Activated CD4-positive, alpha-beta T cell treated with anti-CD3 and anti-CD28 coated beads for 24 hours (primary cell): ENCODE data around the gene CDC42EP3.

Experiments
- DNase-seq, 2 donors: peaks; one replicate each; pipeline ENCODE4 v3.0.0-alpha.2; 2020; ENCODE audit warnings: low read depth in 2 of 2

Gene CDC42EP3

DNA sequence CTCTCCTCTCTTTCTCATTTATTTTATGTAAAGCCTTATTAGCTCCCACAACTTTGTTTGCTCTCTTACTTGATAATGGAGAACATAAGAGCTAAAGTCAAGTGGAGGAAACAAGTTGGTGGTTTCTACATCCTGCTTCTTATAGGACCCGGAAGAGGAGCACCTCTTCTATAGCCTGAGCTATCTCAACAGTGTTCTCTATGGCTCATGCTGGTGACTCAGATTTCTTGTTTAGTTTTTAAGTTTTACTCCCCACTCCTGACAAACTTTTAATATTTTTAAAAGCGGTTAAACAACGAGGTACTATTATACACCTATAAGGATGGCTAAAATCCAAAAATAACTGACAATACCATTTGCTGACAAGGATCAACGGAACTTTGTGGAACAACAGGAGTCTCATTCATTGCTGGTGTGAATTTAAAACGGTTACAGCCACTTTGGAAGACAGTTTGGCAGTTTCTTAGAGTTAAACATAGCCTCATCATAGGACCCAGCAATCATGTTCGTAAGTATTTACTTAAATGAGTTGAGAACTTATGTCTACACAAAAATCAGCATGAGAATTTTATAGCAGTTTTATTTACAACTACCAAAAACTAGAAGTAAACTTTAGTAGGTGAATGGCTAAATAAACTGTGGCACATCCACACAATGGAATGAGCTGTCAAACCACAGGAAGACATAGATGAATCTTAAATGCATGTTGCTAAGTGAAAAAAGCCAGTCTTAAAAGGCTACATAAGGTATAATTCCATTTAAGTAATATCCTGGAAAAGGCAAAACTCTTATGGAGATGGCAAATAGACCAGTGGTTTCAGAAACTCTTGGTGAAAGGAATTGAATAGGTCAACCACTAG lies 12.7 kb upstream of the CDC42EP3 start:
- no peak for DNase-seq

DNA sequence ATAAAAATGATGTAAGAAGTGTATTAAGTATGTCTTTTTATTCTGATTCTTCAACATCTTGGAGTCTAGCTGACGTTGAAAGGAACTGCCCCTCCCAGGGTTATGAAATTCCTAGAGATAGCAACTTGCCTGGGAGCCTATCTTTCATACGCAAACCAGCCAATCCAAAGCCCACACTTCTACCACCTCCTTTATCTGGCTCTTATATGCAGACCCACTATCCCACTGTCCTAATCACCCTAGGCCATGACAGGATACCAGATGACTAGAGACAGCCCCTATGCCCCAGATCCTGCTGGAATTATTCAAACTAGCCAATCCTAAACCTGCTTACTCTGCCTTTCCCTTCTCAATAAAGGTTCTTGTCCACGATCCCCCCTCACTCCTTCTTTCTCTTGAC lies 11.8 kb upstream of the CDC42EP3 start:
- DNase-seq = no peak

DNA sequence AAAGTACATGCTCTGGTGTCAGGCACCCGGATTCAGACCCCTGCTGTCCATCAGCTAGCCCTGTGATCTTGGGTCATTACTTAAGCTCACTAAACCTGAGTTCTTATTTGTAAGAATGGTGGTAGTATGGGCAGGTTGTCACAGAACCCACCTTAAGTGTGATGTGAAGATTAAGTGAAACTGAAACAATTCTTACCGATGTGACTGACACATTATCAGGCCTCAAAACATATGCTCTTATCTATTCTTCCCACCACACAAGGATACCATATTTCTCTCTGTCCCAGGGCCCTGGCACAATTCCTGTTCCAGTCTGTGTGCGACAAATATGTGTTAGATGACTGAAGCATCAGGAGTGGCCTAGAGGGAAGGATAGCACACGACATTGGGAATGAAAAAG lies 11.0 kb upstream of the CDC42EP3 start:
- DNase-seq = no peak

DNA sequence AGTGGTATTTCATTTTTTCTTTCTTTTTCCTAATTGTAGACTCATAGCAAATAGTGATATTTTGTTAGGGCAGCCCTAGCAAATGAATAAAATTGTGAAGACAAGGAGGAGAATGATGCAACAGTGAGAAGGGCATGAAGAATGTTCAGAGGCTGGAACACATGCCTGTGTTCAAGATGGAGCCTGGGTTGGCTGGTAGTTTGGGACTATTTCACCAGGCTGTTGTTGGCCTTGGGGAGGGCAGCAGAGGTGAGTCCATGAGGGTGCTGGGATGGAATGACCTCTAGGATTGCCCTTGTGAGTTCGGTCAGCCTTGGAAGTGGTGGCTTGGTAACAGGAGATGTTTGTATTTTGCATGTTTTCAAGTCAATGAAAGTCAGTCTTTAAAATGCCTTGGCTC lies 10.1 kb upstream of the CDC42EP3 start:
- no peak for DNase-seq

DNA sequence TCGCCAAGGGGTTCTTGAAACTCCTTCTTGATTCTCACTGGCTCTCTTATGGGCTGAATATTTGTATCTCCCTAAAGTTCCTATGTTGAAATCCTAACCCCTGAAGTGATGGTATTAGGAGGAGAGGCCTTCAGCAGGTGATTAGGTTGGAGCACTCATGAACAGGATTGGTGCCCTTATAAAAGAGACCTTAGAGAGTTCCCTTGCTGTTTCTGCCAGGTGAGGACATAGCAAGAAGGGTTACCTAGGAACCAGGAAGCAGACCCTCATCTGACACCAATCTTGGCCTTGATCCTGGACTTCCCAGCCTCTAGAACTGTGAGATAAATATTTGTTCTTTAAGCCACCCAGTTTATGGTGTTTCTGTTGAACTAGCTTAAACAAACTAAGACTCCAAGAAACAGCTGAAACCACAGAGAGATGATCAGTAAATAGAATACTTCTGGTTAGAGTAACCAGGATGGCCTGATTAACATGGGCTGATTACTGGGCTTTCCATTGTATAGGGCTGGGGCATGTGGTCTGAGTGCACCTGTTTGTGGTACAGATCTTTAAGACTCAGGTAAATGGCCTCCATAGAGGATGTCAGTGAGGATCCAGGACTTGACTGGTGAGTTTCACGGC lies 7.7 kb upstream of the CDC42EP3 start:
- DNase-seq = no peak

DNA sequence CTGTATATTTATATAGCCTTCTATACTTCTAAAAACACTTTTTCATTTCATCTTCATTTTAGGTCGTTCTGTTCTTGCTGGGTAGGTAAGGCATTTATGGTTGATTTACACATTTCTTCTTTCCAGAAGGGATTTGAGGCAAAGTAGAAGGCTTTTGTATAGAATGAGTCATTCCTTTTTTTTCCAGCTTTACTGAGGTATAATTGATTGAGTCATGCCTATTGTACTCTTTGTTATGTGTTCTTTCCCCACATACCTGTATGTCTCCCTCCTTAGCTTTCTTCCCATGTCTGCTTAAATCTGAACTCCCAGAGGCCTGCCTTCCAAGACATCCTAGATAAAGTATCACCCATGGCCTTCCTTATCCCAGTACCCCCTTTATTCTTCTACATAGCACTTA lies 4.8 kb upstream of the CDC42EP3 start:
- DNase-seq = no peak

DNA sequence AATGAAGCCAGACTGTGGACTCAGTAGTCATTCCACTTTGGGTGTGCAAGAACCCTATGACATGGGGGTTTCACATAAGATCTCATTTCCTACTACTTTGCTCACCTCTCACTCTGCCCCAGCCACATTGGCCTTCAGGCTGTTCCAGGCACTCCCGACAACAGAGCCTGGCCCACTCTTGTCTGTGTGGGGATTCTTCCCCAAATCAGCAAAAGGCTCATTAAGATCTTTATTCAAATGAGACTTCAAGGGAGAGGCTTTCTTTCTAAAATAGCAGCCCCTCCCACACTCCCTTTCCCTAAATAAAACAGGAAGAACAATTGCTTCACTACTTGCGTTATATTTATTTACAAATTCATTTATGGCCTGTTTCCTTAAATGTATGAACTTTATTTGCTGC lies 3.5 kb upstream of the CDC42EP3 start:
- DNase-seq = no peak

DNA sequence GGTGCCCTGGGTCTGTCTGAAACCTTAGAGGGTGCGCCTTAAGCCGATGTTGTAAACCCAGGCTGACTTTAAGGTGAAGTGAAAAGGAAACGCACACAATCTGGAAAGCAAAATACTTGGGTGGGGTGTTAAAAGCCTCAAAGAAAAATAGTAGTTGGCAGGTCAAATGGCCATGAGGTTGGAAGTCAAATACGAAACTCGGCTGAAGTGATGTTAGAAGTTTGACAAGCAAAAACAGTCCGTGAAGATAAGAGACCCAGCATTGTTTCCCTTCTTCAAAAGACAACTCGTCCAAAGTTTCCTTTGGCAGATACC lies 1.4 kb upstream of the CDC42EP3 start:
- no peak for DNase-seq

DNA sequence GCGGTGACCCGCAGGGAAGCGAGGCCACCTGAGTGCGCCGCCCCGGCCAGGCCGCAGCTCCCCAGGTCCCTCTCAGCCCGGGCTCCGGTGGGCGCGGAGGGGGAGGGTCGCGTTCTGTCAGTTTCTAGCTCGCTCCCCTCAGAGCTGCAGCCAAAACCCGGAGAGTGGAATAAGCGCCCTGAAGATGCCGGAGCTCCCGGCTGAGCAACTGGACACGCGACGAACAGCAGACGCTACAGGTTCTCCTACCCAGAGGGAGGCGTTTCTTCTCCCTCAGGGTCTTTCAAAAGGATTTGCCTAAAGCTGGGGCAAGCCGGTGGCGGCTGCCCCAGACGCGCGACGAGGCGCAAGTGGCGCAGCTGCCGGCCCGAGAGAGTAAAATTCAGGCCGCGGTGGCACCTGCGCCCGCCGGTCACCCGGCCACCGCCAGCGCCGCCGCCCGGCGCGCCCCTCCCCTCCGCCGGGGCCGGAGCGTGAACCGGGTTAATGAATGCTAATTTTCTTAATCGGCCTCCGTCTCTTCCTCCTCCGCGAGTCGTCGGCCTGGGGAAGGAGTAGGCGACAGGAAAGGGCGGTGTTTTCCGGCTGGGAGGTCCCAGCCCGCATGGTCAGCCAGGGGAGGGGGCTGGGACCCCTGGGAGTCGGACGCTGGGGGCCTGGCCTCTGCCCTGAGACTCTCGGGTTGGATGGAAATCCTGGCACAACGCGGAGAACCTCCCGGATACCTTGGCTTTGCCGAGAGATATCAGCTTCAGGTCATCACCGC lies 845 bp upstream of the CDC42EP3 start:
- DNase-seq = peak; percentile 50 to 57

DNA sequence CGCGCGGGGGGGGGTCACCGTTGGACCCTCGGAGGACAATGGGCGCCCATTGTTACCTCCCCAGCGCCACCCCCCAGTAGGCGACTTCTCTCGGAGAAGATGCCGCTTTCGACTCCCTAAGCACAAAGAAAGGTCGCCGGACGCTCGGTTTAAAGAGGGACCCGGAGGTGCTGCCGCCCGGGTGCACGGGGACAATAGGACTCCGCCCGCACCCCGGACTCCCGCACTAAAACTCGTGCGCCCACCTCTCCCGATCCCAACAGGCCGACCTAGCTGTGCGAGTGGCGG lies 318 bp upstream of the CDC42EP3 start:
- DNase-seq = no peak

DNA sequence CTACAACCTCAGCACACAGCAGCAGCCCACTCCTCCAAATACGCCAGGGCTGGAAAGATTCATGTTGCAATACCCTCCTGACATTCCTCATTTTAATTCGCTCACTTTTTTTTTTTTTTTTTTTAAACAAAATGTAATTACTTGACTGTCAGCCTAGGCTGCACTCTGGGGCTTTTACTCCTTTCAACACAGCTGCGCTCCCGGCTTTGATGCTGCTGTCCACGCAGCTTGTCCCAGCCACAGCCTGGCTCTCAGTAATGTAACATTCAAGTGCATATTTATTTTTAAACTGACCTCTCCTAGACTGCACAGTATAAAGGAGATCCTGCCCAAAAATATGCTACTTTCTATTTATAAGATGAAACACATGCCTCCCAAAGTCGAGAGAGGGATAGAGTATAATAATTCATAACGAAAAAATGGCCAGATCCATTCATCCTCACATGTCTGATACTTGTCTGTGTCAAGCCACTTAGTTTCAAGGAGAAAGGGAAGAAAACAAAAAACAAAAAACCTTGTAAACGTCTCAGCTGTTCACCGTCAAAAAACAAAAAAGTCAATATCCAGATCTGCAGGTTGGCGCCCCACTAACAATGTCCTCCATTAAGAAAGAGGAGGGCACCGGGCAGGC lies 949 bp downstream of the CDC42EP3 start:
- no peak for DNase-seq

DNA sequence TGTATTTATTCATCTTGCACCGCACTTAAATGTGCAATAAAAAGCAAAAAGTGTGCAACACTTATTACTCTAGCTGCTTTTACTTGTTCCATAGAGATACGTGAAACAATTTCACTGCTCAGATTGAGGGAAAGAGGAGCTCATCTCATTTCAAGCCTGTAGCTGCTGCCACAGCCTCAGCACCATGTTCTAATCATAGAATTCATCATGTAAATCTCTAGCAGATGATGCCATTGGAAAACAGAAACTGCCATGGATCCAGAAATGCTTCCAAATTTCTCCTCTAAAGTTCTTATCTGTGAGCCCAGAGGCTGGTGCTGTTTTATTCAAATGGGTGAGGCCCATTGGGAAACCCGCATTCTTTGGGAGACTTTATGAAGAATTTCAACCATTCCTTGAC lies 2.0 kb downstream of the CDC42EP3 start:
- DNase-seq = no peak

DNA sequence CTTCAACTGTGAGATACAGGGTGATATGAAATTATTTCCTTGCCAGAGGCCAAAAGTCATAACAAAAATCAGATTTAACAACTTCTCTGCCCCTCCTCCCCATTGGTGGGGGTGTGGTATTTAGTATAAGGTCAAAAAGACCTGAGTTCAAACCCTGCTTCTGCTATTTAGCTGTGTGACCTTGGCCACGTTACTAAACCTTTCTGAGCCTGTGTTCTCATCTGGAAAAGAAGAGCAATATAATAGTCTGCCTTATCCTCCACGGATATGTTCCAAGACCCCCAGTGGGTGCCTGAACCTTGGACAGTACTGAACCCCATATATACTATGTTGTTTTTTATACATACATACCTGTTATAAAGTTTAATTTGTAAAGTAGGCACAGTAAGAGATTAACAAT lies 3.7 kb downstream of the CDC42EP3 start:
- DNase-seq = no peak

DNA sequence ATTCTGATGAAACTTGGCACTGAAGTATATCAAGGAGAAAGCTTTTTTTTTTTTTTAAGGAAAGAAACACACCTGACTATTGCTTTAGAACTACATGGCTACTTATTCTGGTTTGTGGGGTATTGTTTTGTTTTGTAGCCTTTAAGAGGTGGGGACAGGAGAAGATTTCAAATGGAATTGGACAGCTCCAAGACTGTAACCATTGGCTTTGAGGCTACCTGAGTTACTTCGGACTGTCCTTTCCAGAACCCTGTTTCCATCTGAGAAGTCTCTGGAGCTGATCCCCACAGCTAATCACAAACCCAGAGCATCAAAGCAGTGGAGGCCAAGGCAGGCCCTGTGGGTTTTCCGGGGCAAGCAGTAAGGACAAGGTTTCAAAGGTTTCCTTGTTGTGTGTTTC lies 4.7 kb downstream of the CDC42EP3 start:
- no peak for DNase-seq

DNA sequence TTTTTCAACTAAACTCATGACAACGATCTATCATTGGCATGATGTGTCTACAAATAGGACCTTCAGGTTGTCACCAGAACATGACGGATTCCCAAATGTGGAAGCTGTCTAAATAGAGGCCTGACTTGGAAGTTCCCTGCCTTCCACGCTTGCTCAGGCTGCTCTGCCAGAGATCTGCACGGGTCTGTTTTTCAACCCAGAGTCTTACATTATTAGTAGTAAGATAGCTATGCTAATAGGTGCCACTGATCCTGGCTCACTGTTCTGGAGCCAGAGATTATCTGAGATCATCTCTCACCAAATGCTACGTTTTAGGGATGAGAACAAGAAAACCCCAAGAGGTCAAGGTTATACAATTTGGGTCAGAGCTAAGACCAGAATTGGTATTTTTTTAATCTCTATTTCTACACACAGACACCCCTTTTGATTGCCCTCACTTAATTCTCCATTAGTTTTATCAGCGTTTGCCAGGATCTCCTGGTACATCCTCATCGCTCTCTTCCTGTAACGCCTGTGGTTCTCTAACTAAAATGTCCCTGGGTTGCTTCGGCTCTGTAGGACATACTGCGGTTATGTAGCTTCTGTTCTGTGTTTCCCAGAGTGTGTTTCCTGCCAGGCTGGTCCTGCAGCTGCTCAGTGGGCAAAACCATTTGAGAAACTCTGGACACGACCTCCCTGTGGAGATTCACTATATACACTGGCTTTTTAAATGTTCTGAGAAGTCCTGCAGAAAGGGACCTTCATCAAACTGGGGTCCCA lies 5.7 kb downstream of the CDC42EP3 start:
- no peak for DNase-seq

DNA sequence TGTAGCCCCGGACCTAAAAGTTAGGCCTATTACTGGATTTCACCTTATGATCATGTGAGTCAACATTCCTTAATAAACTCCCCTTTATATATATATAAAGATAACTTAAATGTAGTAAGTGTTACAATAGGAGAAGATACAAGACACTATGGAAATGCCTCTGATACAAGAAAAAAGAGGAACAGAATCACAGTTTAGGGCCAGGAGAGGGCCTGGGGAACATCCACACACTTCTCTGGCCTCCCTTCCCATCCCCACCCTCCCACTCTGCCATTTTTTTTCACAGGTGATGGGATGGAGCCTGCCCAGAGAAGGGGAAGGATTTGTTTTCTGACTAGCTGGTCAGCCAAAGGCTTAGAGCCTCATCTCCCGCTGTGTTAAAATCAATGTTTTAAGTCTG lies 6.4 kb downstream of the CDC42EP3 start:
- DNase-seq = no peak

DNA sequence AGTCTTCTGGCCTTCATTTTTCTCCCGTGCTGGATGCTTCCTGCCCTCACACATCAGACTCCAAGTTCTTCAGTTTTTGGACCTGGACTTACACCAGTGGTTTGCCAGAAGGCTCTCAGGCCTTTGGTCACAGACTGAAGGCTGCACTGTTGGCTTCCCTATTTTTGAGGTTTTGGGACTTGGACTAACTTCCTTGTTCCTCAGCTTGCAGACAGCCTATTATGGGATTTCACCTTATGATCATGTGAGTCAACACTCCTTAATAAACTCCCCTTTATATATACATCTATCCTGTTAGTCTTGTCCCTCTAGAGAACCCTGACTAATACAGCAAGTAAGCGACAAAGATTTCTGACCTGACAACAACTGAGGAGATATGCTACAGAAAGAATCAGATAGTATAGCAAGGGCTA lies 7.2 kb downstream of the CDC42EP3 start:
- DNase-seq = no peak

DNA sequence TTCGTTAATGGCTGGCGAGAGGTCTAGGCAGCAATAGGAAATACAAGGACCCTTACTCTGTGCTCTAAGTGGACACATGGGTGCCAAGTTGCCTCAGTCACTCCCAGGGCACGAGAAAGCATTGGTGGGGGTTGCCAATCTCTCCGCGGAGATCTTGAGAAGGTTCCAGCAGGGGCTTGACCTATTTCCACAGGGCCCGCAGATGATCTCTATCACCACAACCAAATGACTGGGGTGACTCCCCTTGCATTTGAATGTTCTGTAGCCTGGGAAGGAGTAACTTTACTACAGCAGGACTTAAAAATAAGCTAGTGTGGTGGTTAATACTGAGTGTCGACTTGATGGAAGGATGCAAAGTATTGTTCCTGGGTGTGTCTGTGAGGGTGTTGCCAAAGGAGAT lies 8.1 kb downstream of the CDC42EP3 start:
- no peak for DNase-seq

DNA sequence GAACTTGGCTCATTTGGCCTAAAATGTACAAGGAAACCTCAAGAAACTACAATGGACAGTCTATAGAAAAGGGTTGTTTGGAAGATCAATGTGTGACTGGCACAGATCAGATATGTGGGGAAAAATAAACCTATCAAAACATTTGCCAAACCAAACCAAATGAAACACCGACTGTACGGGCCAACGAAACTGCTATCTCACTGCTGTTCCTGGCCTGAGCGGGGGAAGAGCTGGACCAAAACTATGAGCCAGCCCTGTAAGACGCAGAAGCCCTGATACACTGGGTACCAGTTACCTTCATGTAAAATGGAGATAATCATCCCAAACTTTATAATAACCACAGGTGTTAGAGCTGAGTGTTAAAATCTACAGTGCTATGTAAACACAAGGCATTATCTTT lies 11.7 kb downstream of the CDC42EP3 start:
- DNase-seq = no peak

DNA sequence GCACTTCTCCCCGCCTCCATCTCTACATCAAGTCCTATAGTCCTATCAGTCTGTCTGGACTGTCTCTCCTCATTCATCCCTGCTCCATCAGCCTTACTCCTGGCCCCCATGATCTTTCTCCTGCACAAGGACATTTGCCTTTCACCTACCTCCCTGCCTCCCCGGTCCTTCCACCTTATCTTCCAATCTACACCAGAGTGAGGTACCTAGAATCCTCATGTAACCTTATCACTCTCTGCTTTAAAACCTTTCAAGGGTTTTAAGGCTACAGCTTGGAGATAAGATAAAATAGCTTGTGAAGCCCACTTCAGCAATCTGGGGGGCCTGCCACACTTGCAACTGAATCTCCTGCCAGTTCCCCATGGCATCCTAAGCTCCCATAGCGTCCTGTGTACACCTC lies 12.8 kb downstream of the CDC42EP3 start:
- no peak for DNase-seq

DNA sequence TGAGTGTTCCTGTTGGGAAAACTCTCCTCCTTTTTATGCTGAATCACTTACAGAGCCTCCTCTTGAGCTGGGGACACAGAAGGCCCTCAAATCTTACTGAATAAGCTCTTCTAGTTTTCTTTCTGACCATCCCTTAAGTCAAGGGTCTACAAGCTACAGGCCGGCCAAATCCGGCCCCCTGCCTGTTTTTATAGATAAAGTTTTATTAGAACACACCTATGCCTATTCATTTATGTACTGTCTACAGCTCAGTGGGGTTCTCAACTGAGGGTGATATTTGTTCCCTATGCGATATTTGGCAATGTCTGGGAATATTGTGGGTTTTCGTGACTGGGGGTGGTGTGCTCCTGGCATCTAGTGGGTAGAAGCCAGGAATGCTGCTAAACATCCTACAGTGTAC lies 14.0 kb downstream of the CDC42EP3 start:
- DNase-seq = no peak
